ENCODE data around the gene HPSE2.

The HPSE2 gene

GRCh38 chr10:98456043-98456570 is 779.5 kb downstream of the HPSE2 start:
- no peak for DNase-seq (ENCODE audit: low read depth)
- no peak for TF ChIP-seq CTCF (IDR thresholded peaks at IDR 0.05; ENCODE audit: control insufficient read depth, extremely low read depth, insufficient read depth)
- H3K4me3 ChIP-seq (ENCODE audit: low read depth, low read length), result no peak overlapping the region

GRCh38 chr10:98453729-98454128 is 781.9 kb downstream of the HPSE2 start:
- no peak for DNase-seq (ENCODE audit: low read depth)
- no peak for TF ChIP-seq CTCF (IDR thresholded peaks at IDR 0.05; ENCODE audit: control insufficient read depth, extremely low read depth, insufficient read depth)
- no peak overlapping the region for H3K4me3 ChIP-seq (ENCODE audit: low read depth, low read length)

GRCh38 chr10:98450618-98451017 is 785.0 kb downstream of the HPSE2 start:
- no peak overlapping the region for H3K4me3 ChIP-seq (ENCODE audit: low read depth, low read length)
- no peak for TF ChIP-seq CTCF (IDR thresholded peaks at IDR 0.05; ENCODE audit: control insufficient read depth, extremely low read depth, insufficient read depth)
- no peak for DNase-seq (ENCODE audit: low read depth)

- TF ChIP-seq CTCF (IDR thresholded peaks at IDR 0.05; ENCODE audit: control insufficient read depth, extremely low read depth, insufficient read depth), result no peak
- H3K4me3 ChIP-seq (ENCODE audit: low read depth, low read length), result no peak overlapping the region
- DNase-seq (ENCODE audit: low read depth), result no peak
Measured at GRCh38 chr10:98449287-98449686, 786.4 kb downstream of the HPSE2 start.

GRCh38 chr10:98446661-98447221 is 788.9 kb downstream of the HPSE2 start, which contains the start of gene HPS1:
Gene HPS1, minus strand, starts transcription at chr10:98446935. Its CDS starts 3,695 bp downstream, at chr10:98443240.
- TF ChIP-seq CTCF (IDR thresholded peaks at IDR 0.05; ENCODE audit: control insufficient read depth, extremely low read depth, insufficient read depth), result no peak
- H3K4me3 ChIP-seq (ENCODE audit: low read depth, low read length), result peak within 1 kb of the TSS; percentile 74
- no peak for DNase-seq (ENCODE audit: low read depth)

GRCh38 chr10:98446151-98446660 is 789.4 kb downstream of the HPSE2 start:
- no peak for DNase-seq (ENCODE audit: low read depth)
- peak overlapping the region; percentile 74 for H3K4me3 ChIP-seq (ENCODE audit: low read depth, low read length)
- TF ChIP-seq CTCF (IDR thresholded peaks at IDR 0.05; ENCODE audit: control insufficient read depth, extremely low read depth, insufficient read depth), result no peak
